ENCODE measurements around the gene FKBP5. TPM values are rescaled to one million over a fixed set of nuclear protein-coding genes. Genes with fewer than 3 reads are reported as not detected.

FKBP5 gene
- total and polyA plus RNA-seq, 10 of the 15 experiments (the other 5 are each of a cell fraction or from before 2014, with no cell fraction given) = 29.0 to 123 (median 62.3) TPM

GRCh38 chr6:35722121-35722761 is 33.5 kb upstream of the FKBP5 start:
- Histone ChIP-seq H2AFZ (ENCODE audit: control insufficient read depth, low read depth, low read length) (no peak overlapping the region), H3K36me3 (ENCODE audit: control insufficient read depth in 2 of 2, insufficient read depth in 2 of 2, low read length in 1 of 2) (no peaks in the 10 kb centered on the region), H3K9me3 (replicated peaks; ENCODE audit: control insufficient read depth, insufficient read depth, low read length) (no peaks in the 10 kb centered on the region; the same call in 2 of the 3 replicates), H3K4me3 (no peak overlapping the region), H3K4me1 (ENCODE audit: control insufficient read depth, insufficient read depth, low read length) (peaks cover 55% of the 10 kb centered on the region), H3K4me2 (ENCODE audit: control insufficient read depth, insufficient read depth) (no peak overlapping the region), H3K9ac (ENCODE audit: control insufficient read depth, insufficient read depth, low read length) (no peak overlapping the region), H3K27ac (ENCODE audit: control insufficient read depth, insufficient read depth) (no peak overlapping the region), H3K27me3 (replicated peaks in 1 of 2; ENCODE audit: control insufficient read depth in 2 of 2, insufficient read depth in 2 of 2, low read length in 1 of 2) (no peaks in the 10 kb centered on the region), H3K79me2 (ENCODE audit: control insufficient read depth, insufficient read depth, low read length) (no peaks in the 10 kb centered on the region), H4K20me1 (ENCODE audit: control insufficient read depth, insufficient read depth) (no peaks in the 10 kb centered on the region)
- ChIA-PET CTCF (interaction anchor here (1.2 to 2.5 kb wide), 2 partner anchors 10 to 14 kb away, joined by 3 to 8 read pairs; partner anchors contain the start of gene ARMC12), POLR2A (interaction anchor here (1.3 to 1.7 kb wide), 2 partner anchors 10 to 15 kb away, joined by 3 to 4 read pairs; partner anchors contain the start of gene ARMC12), RAD21 (ENCODE audit: unreplicated experiment) (interaction anchor here (1.0 to 1.3 kb wide), 2 partner anchors 10 to 131 kb away, joined by 3 to 4 read pairs; no protein-coding TSS in a partner anchor), SMC1A (ENCODE audit: uncharacterized antibody, unreplicated experiment) (interaction anchor here (0.6 to 1.3 kb wide), 2 partner anchors 35 to 50 kb away, joined by 3 to 6 read pairs; no protein-coding TSS in a partner anchor)
- TF ChIP-seq MYB (IDR thresholded peaks at IDR 0.05; ENCODE audit: borderline replicate concordance, low read depth, low read length) (no peak), CEBPZ (IDR thresholded peaks at IDR 0.05; ENCODE audit: low read depth, low read length) (no peak), DPF2 (IDR thresholded peaks at IDR 0.05) (no peak), SP1 (IDR thresholded peaks at IDR 0.05; ENCODE audit: low read depth, low read length) (no peak), MTA3 (IDR thresholded peaks at IDR 0.05; ENCODE audit: borderline replicate concordance, low read length) (no peak)
- BruUV-seq (replicated peaks) = no TSS peak
- ATAC-seq (no peak), DNase-seq (ENCODE audit: low read depth, low spot score) (no peak), FAIRE-seq (no peak)
- WGBS (ENCODE audit: insufficient coverage, insufficient replicate concordance, low lambda C conversion rate, missing lambda C conversion rate) = 67% methylated on average over 10 of the region's 10 CpGs
- in situ Hi-C loops (cut with MboI) = no loop called here
- intact Hi-C loops (cut with micrococcal nuclease; ENCODE audit: unreplicated experiment) = no loop called here

All from GM12878 (cell line).